ENCODE results near the gene RPIA. TPM values are rescaled to one million over a fixed set of nuclear protein-coding genes. Genes with fewer than 3 reads are reported as not detected.
"Not testable (repeated sequence)": the region's sequence is repeated elsewhere in the genome, so short reads cannot be mapped to it uniquely, and the experiment has no call there.

The RPIA gene
- total RNA-seq (10 to 100 TPM; 11.3 to 31.9 (median 22.4) TPM), polyA plus RNA-seq (10 to 100 TPM; 26.5 to 43.2 (median 34.3) TPM)
- long read RNA-seq, donor 1, transcript RPIA-201 (9 exons, 1,848 nt): major isoform, 23 of 23 reads
- long read RNA-seq, donor 1, partial matches to known transcripts: 0 of 23 reads
- long read RNA-seq, donor 1, other reads (novel, unspliced or antisense): 0 of 23 reads
- long read RNA-seq, donor 2, transcript RPIA-201 (9 exons, 1,848 nt): major isoform, 8 of 8 reads
- long read RNA-seq, donor 2, partial matches to known transcripts: 0 of 8 reads
- long read RNA-seq, donor 2, other reads (novel, unspliced or antisense): 0 of 8 reads

GRCh38 chr2:88691339-88692183 is at the start of gene RPIA:
RPIA (plus strand) TSS chr2:88691673; CDS start chr2:88691699, 26 bp downstream.
- Histone ChIP-seq H3K36me3 (no peaks in the 10 kb centered on the region), H3K4me3 (peak within 1 kb of the TSS; percentile 74 to 97 (median 93)), H3K27me3 (replicated peaks in 1 of 7) (no peaks in the 10 kb centered on the region), H3K4me1 (peaks cover 0 to 51% (median 28%) of the 10 kb centered on the region in 6 donors), H3K9me3 (no peaks in the 10 kb centered on the region), H3K27ac (peak within 1 kb of the TSS; percentile 58 to 89 (median 84))
- peak; percentile 100 for DNase-seq
- intact Hi-C loops (cut with DNase I; ENCODE audit: low total_unique reads): no loop called here
- whole genome bisulfite sequencing, 5 donors: 0 to 1% (median 0%) methylated on average over 34 to 71 of the region's 71 CpGs
- TF ChIP-seq CTCF (IDR thresholded peaks at IDR 0.05 in 8 of 11, conservative IDR thresholded peaks at IDR 0.05 in 3 of 11) (peak; percentile 54 to 94 (median 87)), POLR2AphosphoS5 (IDR thresholded peaks at IDR 0.05) (peak; percentile 87 to 91 (median 90)), POLR2A (IDR thresholded peaks at IDR 0.05) (peak in 1 of 3 donors; percentile 60)

GRCh38 chr2:88642278-88642677 is 49.2 kb upstream of the RPIA start:
- Histone ChIP-seq H3K9me3 (peaks cover 0 to 15% (median 7%) of the 10 kb centered on the region in 8 donors), H3K27me3 (replicated peaks in 1 of 7) (no peaks in the 10 kb centered on the region), H3K36me3 (no peaks in the 10 kb centered on the region), H3K4me1 (peaks cover 0 to 6% (median 0%) of the 10 kb centered on the region in 6 donors), H3K4me3 (no peak overlapping the region), H3K27ac (no peak overlapping the region)
- no peak for DNase-seq
- no peak for TF ChIP-seq POLR2AphosphoS5 (IDR thresholded peaks at IDR 0.05)
- 63 to 83% (median 72%) methylated on average over 3 of the region's 3 CpGs for WGBS, 5 donors
- intact Hi-C loops (cut with DNase I; ENCODE audit: low total_unique reads): no loop called here

GRCh38 chr2:88645291-88645882 is 46.1 kb upstream of the RPIA start:
- WGBS, 5 donors: 62 to 78% (median 66%) methylated on average over 2 of the region's 2 CpGs
- H3K27me3 ChIP-seq (replicated peaks in 1 of 7); H3K4me1 ChIP-seq; DNase-seq; H3K27ac ChIP-seq; H3K9me3 ChIP-seq; H3K4me3 ChIP-seq; H3K36me3 ChIP-seq; intact Hi-C loops (cut with DNase I; ENCODE audit: low total_unique reads): not testable (repeated sequence)

- Histone ChIP-seq H3K4me1 (no peaks in the 10 kb centered on the region), H3K27me3 (replicated peaks in 1 of 7) (no peaks in the 10 kb centered on the region), H3K27ac (no peak overlapping the region), H3K9me3 (no peaks in the 10 kb centered on the region), H3K36me3 (no peaks in the 10 kb centered on the region), H3K4me3 (no peak overlapping the region)
- intact Hi-C loops (cut with DNase I; ENCODE audit: low total_unique reads): no loop called here
- no peak for DNase-seq
- 86 to 100% (median 93%) methylated on average over 1 of the region's 1 CpG for WGBS, 5 donors
- no peak for TF ChIP-seq CTCF (IDR thresholded peaks at IDR 0.05 in 8 of 11, conservative IDR thresholded peaks at IDR 0.05 in 3 of 11)
- TF ChIP-seq POLR2A (IDR thresholded peaks at IDR 0.05): no peak
- TF ChIP-seq POLR2AphosphoS5 (IDR thresholded peaks at IDR 0.05): no peak
These were observed 39.8 kb upstream of the RPIA start for GRCh38 chr2:88651646-88652045.
